HK-2 (cell line): Measurements from ENCODE around the gene ZNF674.
"Not testable (repeated sequence)": the region's sequence is repeated elsewhere in the genome, so short reads cannot be mapped to it uniquely, and the experiment has no call there.

Experiments used
- DNase-seq: peaks from one replicate; pipeline ENCODE4 v3.0.0-alpha.2; 2018; ENCODE audit not compliant: unreplicated experiment

The ZNF674 gene

DNA sequence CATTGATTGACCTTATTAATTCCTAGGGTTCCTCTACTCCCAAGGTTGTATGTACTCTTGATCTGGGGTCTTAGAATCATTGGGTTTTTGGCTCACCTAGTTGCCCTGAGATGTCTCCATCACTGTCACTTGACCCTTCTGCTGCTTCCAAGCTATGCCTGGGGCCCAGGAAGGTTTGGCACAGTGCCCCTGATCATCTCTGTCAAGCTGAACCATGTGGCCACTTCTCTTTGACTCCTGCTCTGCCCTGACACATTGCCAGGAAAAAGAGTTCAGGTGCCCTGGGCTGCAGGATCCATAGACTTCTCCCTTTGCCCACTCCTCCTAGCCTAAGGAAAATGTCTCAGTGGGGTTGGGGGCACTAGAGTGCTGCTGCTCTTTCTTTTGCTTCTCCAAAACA is 24.4 kb upstream of the ZNF674 start:
- no peak for DNase-seq

GRCh38 chrX:46567388-46567787 is 22.2 kb upstream of the ZNF674 start:
- no peak for DNase-seq

DNA sequence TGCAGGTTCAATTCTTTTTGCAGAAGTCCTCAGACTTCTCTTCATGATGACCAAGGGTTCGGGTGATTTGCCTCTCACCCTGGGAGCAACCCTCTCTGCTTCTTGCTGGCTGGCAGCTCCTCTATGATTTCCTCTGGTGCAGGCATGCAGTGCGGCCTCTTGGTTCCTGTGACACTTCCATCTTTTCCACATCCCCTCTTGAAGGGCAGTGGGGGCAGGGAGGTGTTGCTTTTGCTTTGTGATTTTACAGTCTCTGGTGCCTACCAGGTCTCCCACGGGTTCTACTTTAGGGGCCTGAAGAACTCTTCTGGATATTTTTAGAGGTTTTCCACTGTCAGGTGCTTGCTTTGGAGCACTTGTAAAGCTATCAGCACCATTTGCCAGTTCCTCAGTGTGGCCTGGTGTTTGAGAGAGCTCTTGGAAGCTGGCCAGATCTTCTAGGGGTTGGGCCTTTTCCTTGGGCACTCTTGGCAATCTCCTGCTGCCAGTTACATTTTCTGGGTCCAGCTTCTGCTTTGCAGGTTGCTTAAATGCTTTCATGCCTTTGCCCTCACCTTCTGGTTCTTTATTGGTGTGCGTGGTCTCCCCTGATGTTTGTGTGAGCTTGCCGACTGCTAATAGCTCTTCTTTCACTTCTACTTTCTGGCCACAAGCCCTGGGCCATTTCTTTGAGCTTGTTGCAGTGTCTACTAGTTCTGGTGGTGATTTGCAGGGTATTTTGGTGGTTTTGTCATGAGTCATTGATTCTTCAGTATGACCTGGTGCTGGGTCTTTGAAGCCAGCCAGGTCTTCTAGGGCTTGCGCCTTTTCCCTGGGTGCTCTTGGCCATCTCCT is 16.8 kb upstream of the ZNF674 start:
- DNase-seq: no peak

- no peak for DNase-seq
Observed at GRCh38 chrX:46559062-46559461, 13.8 kb upstream of the ZNF674 start.

- no peak for DNase-seq
Observed at GRCh38 chrX:46554942-46555341, 9.7 kb upstream of the ZNF674 start.

DNA sequence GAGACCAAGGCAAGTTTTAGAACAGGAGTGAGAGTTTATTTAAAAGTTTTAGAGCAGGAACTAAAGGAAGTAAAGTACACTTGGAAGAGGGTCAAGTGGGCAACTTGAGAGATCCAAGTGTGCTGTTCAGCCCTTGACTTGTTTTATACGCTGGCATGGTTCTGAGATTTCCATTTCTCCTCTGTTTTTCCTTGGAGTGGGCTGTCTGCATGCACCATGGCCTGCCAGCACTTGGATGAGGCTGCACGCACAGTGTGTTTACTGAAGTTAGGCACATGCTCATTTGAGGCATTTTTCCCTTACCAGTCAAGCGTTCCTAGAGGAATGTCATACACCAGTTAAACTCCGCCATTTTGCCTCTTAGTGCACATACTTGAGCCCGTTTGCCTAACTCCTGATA is 8.7 kb upstream of the ZNF674 start:
- DNase-seq: no peak

DNA sequence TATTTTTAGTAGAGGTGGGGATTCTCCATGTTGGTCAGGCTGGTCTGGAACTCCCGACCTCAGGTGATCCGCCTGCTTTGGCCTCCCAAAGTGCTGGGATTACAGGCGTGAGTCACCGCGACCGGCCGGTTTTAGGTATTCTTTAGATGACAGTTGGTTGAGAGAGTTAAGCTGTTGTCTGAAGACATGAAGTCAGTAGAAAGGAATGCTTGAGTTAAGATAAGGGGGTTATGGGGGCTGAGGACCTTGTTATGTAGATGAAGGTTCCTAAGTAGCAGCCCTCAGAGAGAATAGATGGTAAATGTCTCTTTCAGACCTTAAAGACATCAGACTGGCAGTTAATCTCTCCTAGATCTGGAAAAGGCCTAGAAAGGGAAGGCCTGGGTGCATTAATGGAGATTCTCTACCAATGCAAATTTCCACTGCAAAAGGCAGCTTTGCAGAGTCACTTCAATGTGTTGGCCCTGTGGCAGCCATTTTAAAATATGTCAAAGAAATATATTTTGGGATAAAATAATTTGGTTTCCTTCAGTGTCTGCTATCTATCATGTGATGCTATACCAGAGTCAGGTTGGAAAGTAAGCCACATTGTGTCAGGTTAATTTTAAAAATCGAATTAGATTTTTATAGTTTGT is 6.4 kb upstream of the ZNF674 start:
- no peak for DNase-seq

DNA sequence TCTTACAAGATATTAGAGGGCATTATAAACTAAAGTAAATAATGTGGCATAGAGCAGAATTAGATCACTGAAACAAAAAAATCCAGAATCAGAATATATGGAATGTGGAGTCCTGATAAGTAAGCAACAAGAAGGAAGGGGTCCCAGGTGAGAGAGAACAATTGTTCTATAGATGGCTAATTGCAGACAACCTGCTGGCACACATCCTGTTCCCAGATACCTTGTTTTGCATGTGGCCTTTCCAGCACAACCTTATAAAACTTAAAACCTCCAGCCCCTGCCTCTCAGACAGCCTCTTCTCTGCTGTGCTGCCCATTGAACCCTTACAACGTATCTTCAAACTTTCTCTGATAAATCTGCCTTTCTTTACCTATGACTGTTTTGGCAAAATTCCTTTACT is 4.7 kb upstream of the ZNF674 start:
- no peak for DNase-seq

GRCh38 chrX:46547857-46548256 is 2.6 kb upstream of the ZNF674 start:
- DNase-seq: peak; percentile 40

GRCh38 chrX:46544527-46544926 is 694 bp downstream of the ZNF674 start:
- not testable (repeated sequence) for DNase-seq

DNA sequence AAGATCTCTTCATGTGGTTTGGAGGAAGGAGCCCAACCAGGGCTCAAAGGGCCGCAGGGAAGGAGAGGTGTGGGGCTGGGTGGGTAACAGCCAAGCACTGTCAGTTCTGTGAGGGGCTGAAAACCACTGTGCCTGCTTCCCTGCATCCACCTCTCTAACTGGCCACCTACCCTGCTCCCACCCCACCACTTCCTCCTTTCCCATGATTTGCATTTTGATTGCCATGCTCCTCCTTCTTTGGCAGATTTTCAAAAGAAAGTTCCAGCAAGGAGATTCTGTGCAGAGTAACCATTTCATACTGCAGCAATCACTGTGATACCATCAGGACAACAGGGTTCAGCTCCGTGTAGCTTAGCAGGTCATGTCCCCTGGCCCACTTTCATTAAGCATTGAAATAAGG is 1.8 kb downstream of the ZNF674 start:
- no peak for DNase-seq

- no peak for DNase-seq
Observed at GRCh38 chrX:46531442-46531841, 13.8 kb downstream of the ZNF674 start.

- DNase-seq: not testable (repeated sequence)
Observed at GRCh38 chrX:46530404-46530908, 14.8 kb downstream of the ZNF674 start.

DNA sequence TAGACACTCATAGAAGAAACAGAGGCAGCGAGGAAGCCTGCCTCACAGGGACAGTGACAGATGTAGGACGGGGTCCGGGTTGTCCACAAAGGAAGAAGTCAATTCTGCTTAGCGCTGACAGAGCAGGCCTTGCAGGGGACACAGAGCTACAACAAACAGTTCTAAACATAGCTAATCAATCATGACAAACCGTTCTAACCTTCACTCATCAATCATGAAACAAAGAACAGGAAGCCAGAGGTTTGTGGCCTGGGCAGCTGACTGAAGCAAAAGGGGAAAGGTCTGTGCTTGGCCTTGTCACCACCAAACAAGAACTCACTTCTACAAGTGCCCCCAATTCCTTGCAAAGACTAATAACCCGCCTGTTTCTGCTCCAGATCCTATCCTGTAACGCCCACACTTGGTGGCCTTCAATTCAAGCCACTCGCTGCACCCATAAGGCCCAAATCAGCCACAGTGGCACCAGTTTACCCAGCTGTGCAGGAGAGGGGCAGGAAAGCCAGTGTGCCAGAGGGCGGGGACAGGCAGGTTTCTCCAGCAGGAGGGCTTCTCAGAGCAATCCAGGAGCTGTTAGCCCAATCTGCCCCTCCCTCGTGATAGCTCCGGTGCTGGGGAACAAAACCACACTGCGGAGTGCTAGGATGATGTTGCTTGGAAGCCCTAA is 15.3 kb downstream of the ZNF674 start:
- not testable (repeated sequence) for DNase-seq

DNA sequence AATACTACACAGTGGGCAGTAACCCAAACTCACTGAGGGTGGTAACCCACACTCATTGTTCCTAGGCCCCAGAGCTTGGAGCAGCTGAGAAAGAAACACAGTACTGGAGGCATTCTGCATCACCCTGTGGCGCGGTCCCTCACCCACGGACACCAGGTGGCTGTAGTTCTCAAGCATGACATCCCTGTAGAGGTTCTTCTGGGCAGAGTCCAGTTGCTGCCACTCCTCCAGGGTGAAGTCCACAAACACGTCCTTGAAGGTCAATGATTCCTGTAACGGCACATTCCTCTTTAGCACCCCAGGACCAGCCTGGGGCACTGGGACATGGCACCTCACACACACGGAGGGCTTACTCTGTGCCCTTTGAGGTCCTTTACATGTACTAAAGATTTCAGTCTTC is 16.6 kb downstream of the ZNF674 start:
- not testable (repeated sequence) for DNase-seq

DNA sequence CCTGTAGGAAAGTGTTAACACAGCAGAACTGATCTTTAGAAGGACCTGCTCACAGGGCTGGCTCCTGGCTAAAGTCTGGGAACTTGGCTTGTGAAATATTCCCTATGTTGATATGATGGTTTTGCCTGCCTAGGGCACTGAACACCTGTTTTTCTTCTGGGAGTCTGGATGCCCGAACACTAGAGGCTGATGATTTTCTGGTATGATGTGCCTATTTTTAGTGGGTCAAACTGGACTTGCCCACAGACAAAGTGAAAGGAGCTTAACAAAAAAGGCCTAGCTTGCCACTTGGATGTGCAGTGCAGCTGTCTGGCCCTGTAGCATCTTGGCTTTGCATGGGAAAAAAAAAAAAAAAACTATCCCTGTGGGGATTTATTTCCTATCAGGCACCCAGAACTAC is 39.1 kb downstream of the ZNF674 start:
- no peak for DNase-seq

DNA sequence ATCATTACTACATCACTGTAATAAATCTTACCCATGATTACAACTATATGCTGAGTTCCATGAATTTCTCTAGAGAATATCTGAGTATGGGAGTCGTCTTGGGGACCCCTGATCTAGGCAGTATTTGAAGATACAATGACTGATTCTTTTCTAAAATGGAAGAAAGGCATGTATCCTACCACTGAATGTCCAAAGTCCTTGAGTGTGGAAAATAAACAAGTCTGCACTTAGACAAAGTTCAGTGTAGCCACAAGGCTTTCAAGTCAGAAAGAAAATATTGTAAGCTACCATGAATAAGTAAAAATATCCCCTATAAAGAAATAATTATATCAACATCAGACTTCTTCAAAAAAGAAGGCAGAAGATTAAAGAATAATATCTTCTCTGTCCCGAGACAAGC is 42.4 kb downstream of the ZNF674 start:
- DNase-seq: no peak

GRCh38 chrX:46500054-46500453 is 45.2 kb downstream of the ZNF674 start:
- no peak for DNase-seq

DNA sequence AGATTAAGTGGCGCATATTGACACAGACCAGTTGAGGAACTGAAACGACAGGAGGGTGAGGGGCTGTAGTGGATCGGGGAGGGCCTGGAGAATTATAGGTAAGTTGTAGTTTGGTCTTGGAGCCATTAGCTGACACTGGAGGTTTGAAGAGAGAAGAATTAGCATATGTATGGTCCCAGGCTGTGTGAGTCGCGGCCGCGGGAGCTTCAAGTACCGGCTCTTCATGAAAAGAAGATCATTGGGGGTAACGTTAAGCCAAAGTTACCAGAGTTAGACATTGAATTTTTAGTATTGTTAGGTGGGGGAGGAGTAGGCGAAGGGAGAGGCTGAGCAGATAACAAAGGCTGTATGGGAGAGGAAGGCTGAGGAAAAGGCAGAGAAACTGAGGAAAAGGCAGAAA is 56.5 kb downstream of the ZNF674 start:
- no peak for DNase-seq

- no peak for DNase-seq
Observed at GRCh38 chrX:46485897-46486296, 59.3 kb downstream of the ZNF674 start.

DNA sequence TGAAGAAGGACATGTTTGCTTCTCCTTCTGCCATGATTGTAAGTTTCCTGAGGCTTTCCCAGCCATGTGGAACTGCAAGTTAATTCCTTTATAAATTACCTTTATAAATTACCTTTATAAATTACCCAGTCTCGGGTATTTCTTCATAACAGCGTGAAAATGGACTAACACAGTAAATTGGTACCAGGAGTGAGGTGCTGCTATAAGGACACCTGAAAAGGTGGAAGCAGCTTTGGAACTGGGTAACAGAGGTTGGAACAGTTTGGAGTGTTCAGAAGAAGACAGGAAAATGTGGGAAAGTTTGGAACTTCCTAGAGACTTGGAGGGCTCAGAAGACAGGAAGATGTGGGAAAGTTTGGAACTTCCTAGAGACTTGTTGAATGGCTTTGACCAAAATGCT is 66.6 kb downstream of the ZNF674 start:
- DNase-seq: not testable (repeated sequence)

DNA sequence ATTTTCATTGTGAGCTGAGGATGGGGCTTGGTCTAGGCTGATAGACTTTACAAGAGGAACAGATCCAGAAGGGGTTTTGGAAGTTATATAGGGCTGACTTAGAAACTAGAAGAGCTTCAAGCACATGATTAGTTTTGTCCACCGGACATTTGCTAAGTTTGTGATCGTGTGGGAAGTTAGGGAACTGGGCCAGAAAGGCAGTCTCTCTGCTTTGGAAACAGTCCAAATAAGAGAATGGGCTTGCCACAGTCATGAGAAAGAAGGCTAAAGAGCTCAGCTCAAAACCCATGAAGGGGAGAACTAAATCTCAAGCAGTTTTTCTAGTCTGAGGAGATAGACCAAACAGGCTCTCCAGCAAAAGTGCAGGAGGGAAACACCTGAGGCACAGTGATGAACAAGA is 67.8 kb downstream of the ZNF674 start:
- no peak for DNase-seq

DNA sequence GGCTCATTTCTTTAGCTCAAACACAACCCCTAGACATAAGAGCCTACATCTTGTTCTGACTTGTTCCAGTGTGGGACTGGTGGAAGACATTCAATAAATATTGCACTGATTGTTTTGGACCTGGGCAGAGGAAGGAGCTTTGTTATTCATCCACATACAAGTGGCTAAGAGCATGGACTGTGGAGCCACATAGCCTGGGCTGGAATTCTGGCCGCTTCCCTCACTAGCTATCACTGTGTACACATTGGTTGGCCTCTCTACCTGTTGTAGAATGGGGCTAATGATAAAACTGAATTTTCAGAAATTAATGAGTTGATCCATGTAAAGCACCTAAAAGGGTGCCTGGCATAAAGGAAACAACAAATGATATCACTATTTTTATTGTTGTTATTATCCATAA is 80.0 kb downstream of the ZNF674 start:
- no peak for DNase-seq
